Measurements from ENCODE around the gene HBEGF.

The HBEGF gene

DNA sequence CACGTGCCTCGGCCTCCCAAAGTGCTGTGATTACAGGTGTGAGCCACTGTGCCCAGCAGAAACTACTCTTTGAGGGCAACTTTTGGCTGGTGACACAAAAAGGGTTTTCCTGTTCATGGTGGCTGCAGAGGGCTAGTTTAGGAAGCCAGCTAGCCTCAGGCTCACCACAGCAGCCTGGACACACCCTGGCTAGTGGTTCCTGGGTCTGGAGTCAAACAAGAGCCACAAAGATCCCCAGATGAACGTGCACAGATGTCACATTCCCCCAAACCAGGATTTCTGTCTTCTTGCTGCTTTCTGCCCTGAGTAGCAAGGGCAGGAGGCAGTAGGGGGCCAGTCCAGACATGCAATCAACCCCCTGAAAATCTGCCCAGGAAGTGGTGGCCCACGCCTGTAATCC, 6.8 kb downstream of the HBEGF start:
- H3K27me3 ChIP-seq (ENCODE audit: low read depth), result no peaks in the 10 kb centered on the region
- H3K4me1 ChIP-seq, result no peaks in the 10 kb centered on the region
- in situ Hi-C loops (cut with MboI; ENCODE audit: low sequenced_read_pairs), result no loop called here
- no peaks in the 10 kb centered on the region; the same call in 1 of the 2 replicates for H3K36me3 ChIP-seq (replicated peaks)
- no peak overlapping the region for H3K4me3 ChIP-seq
- no peak for DNase-seq (ENCODE audit: low spot score in 2 of 2)
- H3K9me3 ChIP-seq, result no peaks in the 10 kb centered on the region

GRCh38 chr5:140338908-140339307, 7.5 kb downstream of the HBEGF start:
- Histone ChIP-seq H3K9me3 (no peaks in the 10 kb centered on the region), H3K4me3 (no peak overlapping the region), H3K27me3 (ENCODE audit: low read depth) (no peaks in the 10 kb centered on the region), H3K4me1 (no peaks in the 10 kb centered on the region), H3K36me3 (replicated peaks) (no peaks in the 10 kb centered on the region; the same call in none of the 2 replicates)
- in situ Hi-C loops (cut with MboI; ENCODE audit: low sequenced_read_pairs), result no loop called here
- DNase-seq (ENCODE audit: low spot score in 2 of 2), result no peak

- no peak overlapping the region for H3K4me3 ChIP-seq
- H3K36me3 ChIP-seq (replicated peaks), result no peaks in the 10 kb centered on the region; the same call in none of the 2 replicates
- H3K4me1 ChIP-seq, result no peaks in the 10 kb centered on the region
- no peak for DNase-seq (ENCODE audit: low spot score in 2 of 2)
- no peaks in the 10 kb centered on the region for H3K27me3 ChIP-seq (ENCODE audit: low read depth)
- H3K9me3 ChIP-seq, result no peaks in the 10 kb centered on the region
- in situ Hi-C loops (cut with MboI; ENCODE audit: low sequenced_read_pairs), result no loop called here
Measured at GRCh38 chr5:140338336-140338735, 8.1 kb downstream of the HBEGF start.

GRCh38 chr5:140337880-140338279, 8.5 kb downstream of the HBEGF start:
- DNase-seq (ENCODE audit: low spot score in 2 of 2), result no peak
- Histone ChIP-seq H3K9me3 (no peaks in the 10 kb centered on the region), H3K4me3 (no peak overlapping the region), H3K4me1 (no peaks in the 10 kb centered on the region), H3K27me3 (ENCODE audit: low read depth) (no peaks in the 10 kb centered on the region), H3K36me3 (replicated peaks) (no peaks in the 10 kb centered on the region; the same call in none of the 2 replicates)
- in situ Hi-C loops (cut with MboI; ENCODE audit: low sequenced_read_pairs), result no loop called here

- in situ Hi-C loops (cut with MboI; ENCODE audit: low sequenced_read_pairs), result no loop called here
- Histone ChIP-seq H3K36me3 (replicated peaks) (no peaks in the 10 kb centered on the region; the same call in none of the 2 replicates), H3K4me3 (no peak overlapping the region), H3K27me3 (ENCODE audit: low read depth) (no peaks in the 10 kb centered on the region), H3K4me1 (no peaks in the 10 kb centered on the region), H3K9me3 (no peaks in the 10 kb centered on the region)
- no peak for DNase-seq (ENCODE audit: low spot score in 2 of 2)
Measured at GRCh38 chr5:140336388-140336787, 10.0 kb downstream of the HBEGF start.

DNA sequence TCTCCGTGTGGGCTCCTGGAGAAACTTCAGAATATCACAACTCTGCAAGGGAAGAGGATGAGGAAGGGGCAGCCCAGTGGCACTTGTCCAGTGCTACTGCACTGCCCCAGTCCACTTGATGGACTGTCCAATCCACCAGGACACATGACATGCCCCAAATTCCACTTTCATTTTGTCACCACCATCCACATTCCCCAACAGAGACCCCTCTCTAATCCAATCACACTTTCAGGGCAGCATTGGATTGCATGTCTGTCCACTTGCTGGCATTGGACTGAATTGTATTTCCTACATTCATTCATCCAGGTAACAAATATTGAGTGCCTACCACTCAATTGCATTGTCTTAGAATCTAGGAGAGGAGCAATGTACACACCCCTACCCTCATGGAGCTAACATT, 14.8 kb downstream of the HBEGF start:
- no peak for DNase-seq (ENCODE audit: low spot score in 2 of 2)
- Histone ChIP-seq H3K9me3 (no peaks in the 10 kb centered on the region), H3K36me3 (replicated peaks) (no peaks in the 10 kb centered on the region; the same call in 1 of the 2 replicates), H3K4me1 (peaks cover 18% of the 10 kb centered on the region), H3K4me3 (no peak overlapping the region), H3K27me3 (ENCODE audit: low read depth) (no peaks in the 10 kb centered on the region)
- in situ Hi-C loops (cut with MboI; ENCODE audit: low sequenced_read_pairs), result no loop called here

DNA sequence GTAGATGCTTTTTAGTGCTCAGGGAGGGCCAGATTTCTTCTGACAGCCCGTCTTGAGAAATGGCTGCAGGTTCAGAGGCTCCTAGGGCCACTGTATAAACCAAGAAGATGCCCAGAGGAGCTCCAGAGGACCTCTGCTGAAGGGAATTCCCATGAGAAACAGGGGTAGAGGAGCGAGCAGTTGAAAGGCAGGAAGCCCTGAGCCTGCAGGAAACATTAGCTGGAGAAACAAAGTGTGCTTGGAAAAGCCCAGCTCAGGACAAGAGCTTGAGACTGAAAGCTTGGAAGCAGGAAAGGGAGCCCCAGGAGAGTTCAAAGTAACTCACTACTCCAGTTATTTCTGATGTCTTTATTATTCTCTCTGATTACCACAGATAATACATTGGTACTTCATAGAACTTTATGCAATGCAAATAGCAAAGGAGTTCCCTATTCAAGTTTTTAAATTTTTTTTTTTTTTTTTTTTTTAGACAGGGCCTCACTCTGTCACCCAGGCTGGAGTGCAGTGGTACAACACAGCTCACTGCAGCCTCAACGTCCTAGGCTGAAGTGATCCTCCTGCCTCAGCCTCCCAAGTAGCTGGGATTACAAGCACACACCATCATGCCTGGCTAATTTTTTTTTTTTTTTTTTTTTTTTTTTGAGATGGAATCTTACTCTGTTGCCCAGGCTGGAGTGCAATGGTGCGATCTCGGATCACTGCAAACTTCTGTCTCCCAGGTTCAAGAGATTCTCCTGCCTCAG, 16.5 kb downstream of the HBEGF start:
- no peak for DNase-seq (ENCODE audit: low spot score in 2 of 2)
- Histone ChIP-seq H3K9me3 (no peaks in the 10 kb centered on the region), H3K4me3 (no peak overlapping the region), H3K4me1 (peaks cover 18% of the 10 kb centered on the region), H3K27me3 (ENCODE audit: low read depth) (no peaks in the 10 kb centered on the region), H3K36me3 (replicated peaks) (no peaks in the 10 kb centered on the region; the same call in 1 of the 2 replicates)
- in situ Hi-C loops (cut with MboI; ENCODE audit: low sequenced_read_pairs), result no loop called here

- no peaks in the 10 kb centered on the region for H3K9me3 ChIP-seq
- peaks cover 18% of the 10 kb centered on the region for H3K4me1 ChIP-seq
- in situ Hi-C loops (cut with MboI; ENCODE audit: low sequenced_read_pairs), result no loop called here
- H3K36me3 ChIP-seq (replicated peaks), result no peaks in the 10 kb centered on the region
- no peak for DNase-seq (ENCODE audit: low spot score in 2 of 2)
- no peaks in the 10 kb centered on the region for H3K27me3 ChIP-seq (ENCODE audit: low read depth)
- no peak overlapping the region for H3K4me3 ChIP-seq
Measured at GRCh38 chr5:140328036-140328764, 18.2 kb downstream of the HBEGF start.

DNA sequence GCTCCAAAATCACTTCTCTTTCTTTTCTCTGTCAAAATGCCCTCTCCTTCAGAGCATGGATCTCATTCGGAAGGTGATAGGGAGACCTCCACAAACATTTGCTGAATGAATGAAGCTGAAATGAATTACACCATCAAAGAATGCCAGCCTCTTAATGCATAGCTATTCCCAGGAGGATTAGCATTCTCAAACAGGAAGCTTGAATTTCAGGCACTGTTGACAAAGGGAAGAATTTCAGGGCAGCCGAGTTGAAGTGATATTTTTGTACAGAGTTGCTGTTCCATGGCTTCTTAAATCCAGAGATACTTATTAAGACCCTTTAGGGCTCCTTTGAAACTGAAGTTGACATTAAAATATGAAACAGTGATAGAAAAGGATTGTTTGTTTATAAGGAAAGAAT, 18.8 kb downstream of the HBEGF start:
- H3K9me3 ChIP-seq, result no peaks in the 10 kb centered on the region
- H3K27me3 ChIP-seq (ENCODE audit: low read depth), result no peaks in the 10 kb centered on the region
- no peak overlapping the region for H3K4me3 ChIP-seq
- peaks cover 18% of the 10 kb centered on the region for H3K4me1 ChIP-seq
- in situ Hi-C loops (cut with MboI; ENCODE audit: low sequenced_read_pairs), result no loop called here
- peak; percentile 44 to 96 for DNase-seq (ENCODE audit: low spot score in 2 of 2)
- H3K36me3 ChIP-seq (replicated peaks), result no peaks in the 10 kb centered on the region

- H3K36me3 ChIP-seq (replicated peaks), result no peaks in the 10 kb centered on the region
- no peak for DNase-seq (ENCODE audit: low spot score in 2 of 2)
- no peak overlapping the region for H3K4me3 ChIP-seq
- peaks cover 18% of the 10 kb centered on the region for H3K4me1 ChIP-seq
- H3K27me3 ChIP-seq (ENCODE audit: low read depth), result no peaks in the 10 kb centered on the region
- H3K9me3 ChIP-seq, result no peaks in the 10 kb centered on the region
- in situ Hi-C loops (cut with MboI; ENCODE audit: low sequenced_read_pairs), result no loop called here
Measured at GRCh38 chr5:140325486-140325885, 20.9 kb downstream of the HBEGF start.

DNA sequence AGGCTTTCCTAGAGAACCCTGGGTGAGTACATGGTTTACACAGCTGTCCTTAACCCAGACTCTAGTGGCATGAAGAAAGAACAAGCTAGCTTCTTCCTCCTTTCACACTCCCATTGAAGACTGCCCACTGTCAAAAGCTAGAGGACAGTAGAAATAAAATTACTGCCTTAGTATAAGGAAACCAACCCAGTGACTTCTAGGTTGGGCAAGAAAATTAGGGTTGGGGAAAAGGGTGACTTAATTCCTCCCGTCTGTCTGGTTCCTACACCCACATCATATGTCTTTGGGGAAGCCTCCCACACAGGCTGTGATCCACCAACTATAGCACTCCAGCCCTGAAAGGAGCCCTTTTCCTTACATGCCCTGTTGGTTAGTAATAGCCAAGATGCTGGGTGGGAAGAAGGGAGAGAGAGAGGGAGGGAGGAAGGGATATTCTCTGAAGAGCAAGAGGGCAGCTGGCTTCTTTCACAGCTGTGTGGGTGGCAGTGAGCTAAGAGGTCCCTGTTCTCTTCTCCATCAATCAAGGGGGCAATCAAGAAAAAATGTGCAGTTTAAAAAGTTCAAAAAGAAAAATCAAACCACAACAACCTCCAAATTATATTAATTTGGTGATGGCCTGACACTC, 21.7 kb downstream of the HBEGF start:
- H3K36me3 ChIP-seq (replicated peaks), result no peaks in the 10 kb centered on the region
- no peak overlapping the region for H3K4me3 ChIP-seq
- DNase-seq (ENCODE audit: low spot score in 2 of 2), result no peak
- H3K4me1 ChIP-seq, result peaks cover 18% of the 10 kb centered on the region
- H3K9me3 ChIP-seq, result no peaks in the 10 kb centered on the region
- H3K27me3 ChIP-seq (ENCODE audit: low read depth), result no peaks in the 10 kb centered on the region
- in situ Hi-C loops (cut with MboI; ENCODE audit: low sequenced_read_pairs), result no loop called here

DNA sequence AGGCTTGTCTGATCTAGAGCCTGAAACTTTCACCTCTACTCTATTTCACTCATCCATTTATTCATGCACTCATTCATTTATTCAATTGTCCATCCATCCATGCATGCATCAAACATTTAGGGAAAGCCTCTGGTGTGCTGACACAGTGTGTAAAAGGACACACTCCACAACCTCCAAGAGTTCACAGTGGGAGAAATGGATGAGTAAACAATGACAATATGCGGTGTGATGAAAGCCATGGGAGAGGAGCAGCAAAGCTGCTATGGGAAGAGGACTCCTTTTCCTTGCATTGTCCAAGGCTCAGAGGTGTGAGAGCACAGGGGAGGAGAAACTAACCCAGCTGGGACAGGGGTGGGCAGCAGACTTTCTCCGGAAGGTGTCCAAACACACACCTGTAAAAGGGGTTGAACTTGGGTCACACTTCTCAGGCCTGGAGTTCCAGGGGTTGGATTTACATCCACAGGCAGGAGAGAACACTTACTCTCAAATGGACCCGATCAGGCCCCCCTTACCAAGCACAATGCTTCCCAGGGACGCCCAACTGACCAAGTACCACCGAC, 22.3 kb downstream of the HBEGF start:
- Histone ChIP-seq H3K4me3 (no peak overlapping the region), H3K36me3 (replicated peaks) (no peaks in the 10 kb centered on the region), H3K27me3 (ENCODE audit: low read depth) (no peaks in the 10 kb centered on the region), H3K4me1 (peaks cover 13% of the 10 kb centered on the region), H3K9me3 (no peaks in the 10 kb centered on the region)
- DNase-seq (ENCODE audit: low spot score in 2 of 2), result no peak
- in situ Hi-C loops (cut with MboI; ENCODE audit: low sequenced_read_pairs), result no loop called here

GRCh38 chr5:140322751-140323731, 23.4 kb downstream of the HBEGF start:
- DNase-seq (ENCODE audit: low spot score in 2 of 2), result no peak
- Histone ChIP-seq H3K4me3 (no peak overlapping the region), H3K36me3 (replicated peaks) (no peaks in the 10 kb centered on the region), H3K9me3 (no peaks in the 10 kb centered on the region), H3K4me1 (peaks cover 10% of the 10 kb centered on the region), H3K27me3 (ENCODE audit: low read depth) (no peaks in the 10 kb centered on the region)
- in situ Hi-C loops (cut with MboI; ENCODE audit: low sequenced_read_pairs), result no loop called here
